RWPE2 (cell line): ENCODE measurements around the gene GLS.

Experiments
- ATAC-seq: fragments of 200-7000 bp; cut with Tn5 transposase; 3 replicates; pipeline ENCODE4 v1.9.1; 2021; ENCODE audit warnings: low read depth
- DNase-seq: peaks from one replicate; pipeline ENCODE4 v3.0.0-alpha.2; 2020; ENCODE audit warnings: low spot score
- H3K27ac ChIP-seq: fragments of 450-650 bp; 2 replicates; pipeline ENCODE4 v1.5.1; 2017; ENCODE audit warnings: mild to moderate bottlenecking; ENCODE audit not compliant: poor library complexity, severe bottlenecking
- H3K27me3 ChIP-seq: fragments of 250-450 bp; sonication (Bioruptor Pico); 2 replicates; pipeline ENCODE4 v1.5.1; 2021; ENCODE audit warnings: mild to moderate bottlenecking, moderate library complexity; ENCODE audit not compliant: insufficient read depth, poor library complexity, severe bottlenecking
- H3K36me3 ChIP-seq: fragments of 250-450 bp; sonication (Bioruptor Pico); 2 replicates; pipeline ENCODE4 v1.5.1; 2020; ENCODE audit warnings: low read depth, mild to moderate bottlenecking, moderate library complexity
- H3K4me1 ChIP-seq: fragments of 250-450 bp; sonication (Bioruptor Pico); 2 replicates; pipeline ENCODE4 v1.5.1; 2021; ENCODE audit warnings: mild to moderate bottlenecking, moderate library complexity; ENCODE audit not compliant: insufficient read depth, poor library complexity, severe bottlenecking
- H3K4me3 ChIP-seq: fragments of 250-450 bp; sonication (Bioruptor Pico); 2 replicates; pipeline ENCODE4 v1.5.1; 2021; ENCODE audit warnings: mild to moderate bottlenecking, moderate library complexity; ENCODE audit not compliant: severe bottlenecking
- H3K9me3 ChIP-seq: fragments of 250-450 bp; sonication (Bioruptor Pico); 2 replicates; pipeline ENCODE4 v1.5.1; 2021; ENCODE audit warnings: mild to moderate bottlenecking, moderate library complexity; ENCODE audit not compliant: severe bottlenecking
- TF ChIP-seq, protein P1 (sequence below): fragments of 450-650 bp; IDR thresholded peaks from one replicate; pipeline ENCODE4 v1.5.1; 2017; ENCODE audit warnings: mild to moderate bottlenecking, moderate library complexity; ENCODE audit not compliant: poor library complexity, severe bottlenecking

Gene GLS

DNA sequence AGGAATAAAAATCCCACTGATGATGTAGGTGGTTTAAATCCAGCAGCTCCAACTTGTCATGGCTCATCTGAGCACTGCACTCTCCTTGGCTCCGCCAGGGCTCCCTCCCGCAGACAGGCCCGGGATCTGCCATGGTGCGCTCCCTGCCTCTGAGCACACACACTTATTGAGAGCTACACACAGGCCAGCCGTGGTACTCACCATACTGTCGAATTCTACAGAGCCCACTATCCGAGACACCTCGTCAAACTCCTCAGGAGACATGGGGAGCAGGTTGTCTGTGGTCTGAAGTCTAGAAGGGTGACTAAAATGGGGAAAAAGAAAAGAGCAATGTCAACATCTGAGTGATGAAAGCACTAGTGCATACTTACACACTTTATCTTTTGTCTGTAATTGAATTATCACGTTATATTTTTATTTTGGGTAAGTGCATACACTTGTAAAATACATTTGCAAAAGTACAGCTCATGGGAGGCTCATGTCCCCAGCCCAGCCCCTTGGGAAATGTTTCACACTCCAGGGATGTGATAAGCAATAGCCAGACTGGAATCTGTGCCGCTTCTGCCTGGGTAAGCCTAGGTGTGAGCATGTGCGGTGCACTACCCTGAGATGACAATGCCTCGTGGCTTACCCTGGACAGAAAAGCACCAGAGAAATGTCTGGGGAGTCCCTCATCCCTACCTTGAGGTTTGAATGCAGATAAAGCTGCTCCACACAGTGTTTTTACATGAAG lies 94.2 kb downstream of the GLS start:
- Histone ChIP-seq H3K4me1 (no peaks in the 10 kb centered on the region), H3K36me3 (peaks cover 95% of the 10 kb centered on the region), H3K27ac (no peak overlapping the region), H3K9me3 (no peaks in the 10 kb centered on the region), H3K4me3 (no peak overlapping the region), H3K27me3 (no peaks in the 10 kb centered on the region)
- TF ChIP-seq, protein P1, sequence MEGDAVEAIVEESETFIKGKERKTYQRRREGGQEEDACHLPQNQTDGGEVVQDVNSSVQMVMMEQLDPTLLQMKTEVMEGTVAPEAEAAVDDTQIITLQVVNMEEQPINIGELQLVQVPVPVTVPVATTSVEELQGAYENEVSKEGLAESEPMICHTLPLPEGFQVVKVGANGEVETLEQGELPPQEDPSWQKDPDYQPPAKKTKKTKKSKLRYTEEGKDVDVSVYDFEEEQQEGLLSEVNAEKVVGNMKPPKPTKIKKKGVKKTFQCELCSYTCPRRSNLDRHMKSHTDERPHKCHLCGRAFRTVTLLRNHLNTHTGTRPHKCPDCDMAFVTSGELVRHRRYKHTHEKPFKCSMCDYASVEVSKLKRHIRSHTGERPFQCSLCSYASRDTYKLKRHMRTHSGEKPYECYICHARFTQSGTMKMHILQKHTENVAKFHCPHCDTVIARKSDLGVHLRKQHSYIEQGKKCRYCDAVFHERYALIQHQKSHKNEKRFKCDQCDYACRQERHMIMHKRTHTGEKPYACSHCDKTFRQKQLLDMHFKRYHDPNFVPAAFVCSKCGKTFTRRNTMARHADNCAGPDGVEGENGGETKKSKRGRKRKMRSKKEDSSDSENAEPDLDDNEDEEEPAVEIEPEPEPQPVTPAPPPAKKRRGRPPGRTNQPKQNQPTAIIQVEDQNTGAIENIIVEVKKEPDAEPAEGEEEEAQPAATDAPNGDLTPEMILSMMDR, result no peak
- ATAC-seq (no peak), DNase-seq (no peak)

DNA sequence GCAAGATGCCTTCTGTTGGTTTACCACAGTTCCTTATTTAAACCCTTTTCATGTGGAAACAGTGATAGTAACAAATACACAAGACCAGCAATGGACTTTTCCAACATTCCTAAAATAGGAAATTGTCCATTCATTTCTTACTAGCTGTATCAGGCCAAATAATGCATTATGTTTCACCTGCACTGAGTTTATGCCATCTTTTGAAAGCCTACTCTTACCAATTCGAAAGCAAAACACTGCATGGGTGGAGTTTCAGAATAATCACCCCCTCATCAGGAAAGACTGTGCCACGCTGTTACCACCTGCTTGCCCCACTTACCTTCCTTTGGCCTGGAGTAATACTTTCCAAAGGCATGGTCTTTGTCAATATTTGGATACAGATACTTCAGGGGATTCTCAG lies 95.9 kb downstream of the GLS start:
- Histone ChIP-seq H3K36me3 (peaks cover 96% of the 10 kb centered on the region), H3K4me1 (no peaks in the 10 kb centered on the region), H3K27me3 (no peaks in the 10 kb centered on the region), H3K9me3 (no peaks in the 10 kb centered on the region), H3K4me3 (no peak overlapping the region), H3K27ac (no peak overlapping the region)
- no peak for DNase-seq
- ATAC-seq, result no peak
- TF ChIP-seq, protein P1, result no peak

DNA sequence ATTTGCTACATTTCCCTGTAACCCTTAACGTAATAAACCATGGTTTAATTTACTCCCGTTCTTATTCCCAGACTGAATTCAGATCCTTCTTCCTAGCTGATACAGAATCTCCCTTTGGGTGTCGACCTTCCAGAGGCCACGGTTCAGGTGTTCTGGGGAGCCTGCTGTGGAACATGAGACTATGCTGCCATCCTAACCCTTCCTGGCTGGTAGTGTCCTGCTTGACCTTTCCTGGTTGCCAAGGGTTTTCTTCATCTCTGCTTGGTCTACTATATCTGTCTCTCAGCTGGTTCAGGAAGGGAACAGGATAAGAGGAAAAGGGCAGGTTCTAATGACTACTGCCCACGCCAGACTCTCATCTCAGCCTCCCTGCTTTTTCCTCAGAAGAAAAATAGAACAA lies 96.9 kb downstream of the GLS start:
- H3K9me3 ChIP-seq, result no peaks in the 10 kb centered on the region
- DNase-seq (no peak), ATAC-seq (no peak)
- H3K27ac ChIP-seq, result no peak overlapping the region
- no peaks in the 10 kb centered on the region for H3K4me1 ChIP-seq
- no peak overlapping the region for H3K4me3 ChIP-seq
- H3K36me3 ChIP-seq, result peaks cover 99% of the 10 kb centered on the region
- no peaks in the 10 kb centered on the region for H3K27me3 ChIP-seq
- TF ChIP-seq, protein P1, result no peak

DNA sequence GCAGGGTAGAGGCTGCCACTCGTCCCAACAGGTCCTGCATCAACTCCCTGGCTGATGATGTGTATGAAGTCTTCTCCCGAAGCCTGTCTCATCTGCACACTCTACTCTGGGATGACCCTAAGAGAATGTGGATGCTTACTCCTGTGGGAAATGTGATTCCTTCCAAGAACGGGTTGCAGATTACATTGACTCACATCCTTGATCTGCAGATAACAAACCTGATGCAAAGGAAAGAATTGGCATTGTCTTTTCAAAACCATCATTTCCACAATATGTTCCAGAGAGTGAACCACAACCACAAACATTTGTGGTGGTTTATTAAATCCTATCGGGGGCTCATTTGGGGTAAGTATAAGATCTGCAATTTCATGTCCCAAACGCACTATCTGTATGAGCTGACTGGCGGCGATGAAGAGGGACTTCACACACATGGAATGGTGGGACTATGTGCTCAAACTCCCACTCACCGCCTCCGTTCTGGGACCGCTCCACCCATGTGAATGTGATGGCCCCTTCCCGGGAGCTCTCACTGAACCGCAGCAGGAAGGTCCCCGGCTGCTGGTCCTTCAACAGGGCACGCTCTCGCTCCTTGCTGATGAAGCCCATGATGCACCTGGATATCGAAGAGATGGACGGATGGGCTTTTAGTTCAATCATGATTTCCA lies 97.9 kb downstream of the GLS start:
- H3K27me3 ChIP-seq, result no peaks in the 10 kb centered on the region
- H3K27ac ChIP-seq, result no peak overlapping the region
- peaks cover 100% of the 10 kb centered on the region for H3K36me3 ChIP-seq
- ATAC-seq (peak; percentile 73), DNase-seq (no peak)
- H3K4me1 ChIP-seq, result no peaks in the 10 kb centered on the region
- TF ChIP-seq, protein P1, result no peak
- H3K9me3 ChIP-seq, result no peaks in the 10 kb centered on the region
- H3K4me3 ChIP-seq, result no peak overlapping the region
